A673 (cell line): ENCODE data around the gene LIX1. TPM values are rescaled to one million over a fixed set of nuclear protein-coding genes. Genes with fewer than 3 reads are reported as not detected.

Experiments used
- BruUV-seq: library from RNA; stranded (reverse); fragments of 400-500 nt; replicated peaks from 2 replicates; lab custom pipeline; 2021; lab: Mats Ljungman, UMichigan
- CTCF ChIA-PET: fragments of 300-600 bp; sonication (Branson Sonifier 250); formaldehyde crosslinking; loops from one replicate; lab custom pipeline; 2022; ENCODE audit warnings: antibody characterized with exemption; lab: Charles Lee
- POLR2A ChIA-PET: fragments of 300-600 bp; sonication (Branson Sonifier 250); formaldehyde crosslinking; loops from one replicate; lab custom pipeline; 2022; ENCODE audit warnings: antibody characterized with exemption; ENCODE audit not compliant: low non-redundant PET; lab: Charles Lee
- DNase-seq: peaks from one replicate; pipeline ENCODE4 v3.0.0-alpha.2; 2015; ENCODE audit warnings: low spot score
- H3K27ac ChIP-seq: fragments of 200-600 bp; sonication (generic); 2 replicates; pipeline ENCODE4 v1.5.1; 2016; ENCODE audit warnings: mixed run types, low read depth, mild to moderate bottlenecking, mixed read lengths, antibody characterized with exemption, low read length; ENCODE audit not compliant: poor library complexity, severe bottlenecking
- H3K27me3 ChIP-seq: fragments of 200-600 bp; sonication (generic); replicated peaks from 2 replicates; pipeline ENCODE4 v1.6.1; 2017; ENCODE audit warnings: mixed run types, low read depth, mild to moderate bottlenecking, mixed read lengths, antibody characterized with exemption, low read length; ENCODE audit not compliant: insufficient read depth, poor library complexity
- H3K36me3 ChIP-seq: fragments of 200-600 bp; sonication (generic); 2 replicates; pipeline ENCODE4 v1.6.1; 2016; ENCODE audit warnings: mixed run types, mild to moderate bottlenecking, mixed read lengths, antibody characterized with exemption, low read length; ENCODE audit not compliant: insufficient read depth, poor library complexity, severe bottlenecking
- H3K4me1 ChIP-seq: fragments of 200-600 bp; sonication (generic); 2 replicates; pipeline ENCODE4 v1.6.1; 2017; ENCODE audit warnings: mixed run types, mild to moderate bottlenecking, mixed read lengths, antibody characterized with exemption, low read length; ENCODE audit not compliant: insufficient read depth, poor library complexity, severe bottlenecking
- H3K4me3 ChIP-seq: fragments of 200-600 bp; sonication (generic); 2 replicates; pipeline ENCODE4 v1.5.1; 2016; ENCODE audit warnings: low read depth, mixed run types, mild to moderate bottlenecking, mixed read lengths, low read length; ENCODE audit not compliant: poor library complexity, severe bottlenecking
- H3K9me3 ChIP-seq: fragments of 200-600 bp; sonication (generic); 2 replicates; pipeline ENCODE4 v1.6.1; 2016; ENCODE audit warnings: mixed run types, low read depth, mild to moderate bottlenecking, mixed read lengths, antibody characterized with exemption, low read length; ENCODE audit not compliant: poor library complexity, severe bottlenecking
- CTCF ChIP-seq: fragments of 300-800, 200-600 bp; sonication (generic); conservative IDR thresholded peaks from 2 replicates; pipeline ENCODE4 v1.5.1; 2017; ENCODE audit warnings: low read depth, mild to moderate bottlenecking, antibody characterized with exemption, low read length, moderate library complexity, mixed read lengths
- EZH2 ChIP-seq: fragments of 200-600 bp; sonication (generic); IDR thresholded peaks from 2 replicates; pipeline ENCODE4 v1.6.1; 2017; ENCODE audit warnings: borderline replicate concordance, low read depth, mild to moderate bottlenecking, mixed read lengths, antibody characterized with exemption, low read length; ENCODE audit not compliant: poor library complexity, severe bottlenecking
- intact Hi-C: fragments of 100-400 bp; cut with micrococcal nuclease; formaldehyde crosslinking; loops from one replicate; pipeline ENCODE4 v1.10.0; 2022; ENCODE audit not compliant: unreplicated experiment
- total RNA-seq: library from RNA; stranded (reverse); gene quantifications from 2 replicates; pipeline ENCODE4 v1.2.3, GENCODE V29; 2021

The LIX1 gene
- total RNA-seq, 1 experiment from 2014 or later = not detected

DNA sequence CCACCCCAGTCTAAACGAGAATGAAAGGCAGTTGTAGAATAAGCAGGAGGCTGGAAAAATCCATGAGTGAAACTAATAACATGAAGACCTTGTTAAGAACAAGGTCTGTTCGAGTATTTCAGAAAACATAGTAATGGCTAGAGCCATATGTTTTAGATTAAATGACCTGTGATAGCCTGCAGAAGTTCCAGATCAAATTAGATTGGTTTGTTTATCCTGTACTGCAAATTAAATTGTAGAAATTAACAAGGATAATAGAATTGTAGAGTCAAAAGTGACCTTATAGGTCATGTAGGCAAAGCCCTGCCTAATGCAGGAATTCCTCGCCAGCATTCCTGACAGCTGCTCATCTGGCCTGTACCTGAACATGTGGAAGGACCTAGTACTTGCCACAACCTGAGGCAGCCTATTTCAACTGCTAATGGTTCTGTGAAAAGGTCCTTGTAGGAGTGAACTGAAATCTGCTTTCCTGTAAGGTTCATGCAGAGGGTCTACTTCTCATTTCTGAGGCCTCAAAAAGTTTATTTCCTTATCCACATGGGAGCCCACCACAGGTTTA lies 17.2 kb downstream of the LIX1 start:
- DNase-seq = no peak
- Histone ChIP-seq H3K27ac (no peak overlapping the region), H3K27me3 (peaks cover 7% of the 10 kb centered on the region), H3K4me3 (no peak overlapping the region), H3K36me3 (no peaks in the 10 kb centered on the region), H3K4me1 (no peaks in the 10 kb centered on the region), H3K9me3 (no peaks in the 10 kb centered on the region)
- no peak for TF ChIP-seq EZH2
- no peak for TF ChIP-seq CTCF
- POLR2A ChIA-PET = no interaction called here
- intact Hi-C loops = no loop called here
- no TSS peak for BruUV-seq
- CTCF ChIA-PET = no interaction called here

- intact Hi-C loops = no loop called here
- no peak overlapping the region for H3K4me3 ChIP-seq
- H3K27me3 ChIP-seq = peaks cover 7% of the 10 kb centered on the region
- DNase-seq = no peak
- ChIA-PET POLR2A (no interaction called here), CTCF (no interaction called here)
- no TSS peak for BruUV-seq
- TF ChIP-seq CTCF = no peak
- TF ChIP-seq EZH2 = no peak
- no peaks in the 10 kb centered on the region for H3K4me1 ChIP-seq
- no peaks in the 10 kb centered on the region for H3K9me3 ChIP-seq
- no peak overlapping the region for H3K27ac ChIP-seq
- H3K36me3 ChIP-seq = no peaks in the 10 kb centered on the region
Measured at GRCh38 chr5:97124335-97124734, 18.1 kb downstream of the LIX1 start.

GRCh38 chr5:97121848-97122247 lies 20.6 kb downstream of the LIX1 start:
- Histone ChIP-seq H3K4me3 (no peak overlapping the region), H3K36me3 (no peaks in the 10 kb centered on the region), H3K27me3 (peaks cover 7% of the 10 kb centered on the region), H3K9me3 (no peaks in the 10 kb centered on the region), H3K4me1 (no peaks in the 10 kb centered on the region), H3K27ac (no peak overlapping the region)
- DNase-seq = no peak
- TF ChIP-seq CTCF (no peak), EZH2 (no peak)
- BruUV-seq = no TSS peak
- ChIA-PET CTCF (no interaction called here), POLR2A (no interaction called here)
- intact Hi-C loops = no loop called here
